Measurements from ENCODE around the gene FUNDC1. TPM values are rescaled to one million over a fixed set of nuclear protein-coding genes. Genes with fewer than 3 reads are reported as not detected.

FUNDC1 gene
- total RNA-seq, 1 experiment from 2014 or later = 20.9 TPM

GRCh38 chrX:44495091-44495490, 47.6 kb downstream of the FUNDC1 start:
- H2BK5ac ChIP-seq (ENCODE audit: insufficient read length, low read length) = no peak overlapping the region
- H3K14ac ChIP-seq (ENCODE audit: insufficient read depth, low read length) = no peak overlapping the region
- H3K4me3 Mint-ChIP-seq = no peak overlapping the region
- no peaks in the 10 kb centered on the region; the same call in 1 of the 2 replicates for H3K27me3 Mint-ChIP-seq (ENCODE audit: low read depth)
- H2BK20ac ChIP-seq (ENCODE audit: low read depth, low read length, poor library complexity, severe bottlenecking) = no peak overlapping the region
- no peak overlapping the region for H2BK120ac ChIP-seq (ENCODE audit: low read depth, low read length, poor library complexity, severe bottlenecking)
- no peak overlapping the region for H3K27ac ChIP-seq (ENCODE audit: insufficient read length, low read depth, low read length)
- peaks cover 9% of the 10 kb centered on the region for H3K9me3 ChIP-seq (ENCODE audit: control insufficient read depth, low read depth, low read length)
- TF ChIP-seq CTCF (conservative IDR thresholded peaks at IDR 0.05) = no peak
- no peak overlapping the region for H3K27ac Mint-ChIP-seq
- peaks cover 64 to 76% of the 10 kb centered on the region in 2 experiments for H3K9me3 Mint-ChIP-seq
- H3K4me1 ChIP-seq (ENCODE audit: insufficient read depth, low read length) = no peaks in the 10 kb centered on the region
- no peak overlapping the region for H2BK15ac ChIP-seq (ENCODE audit: low read depth, low read length)
- no peaks in the 10 kb centered on the region for H3K23me2 ChIP-seq (ENCODE audit: insufficient read length, low read depth, low read length, poor library complexity, severe bottlenecking)
- H4K20me1 ChIP-seq (ENCODE audit: control insufficient read depth, insufficient read depth, insufficient read length) = no peaks in the 10 kb centered on the region
- no peak overlapping the region for H3K4me2 ChIP-seq (ENCODE audit: insufficient read depth, insufficient read length, low read length)
- H3K27me3 ChIP-seq (ENCODE audit: insufficient read depth, low read length) = no peaks in the 10 kb centered on the region
- peaks cover 0 to 5% (median 0%) of the 10 kb centered on the region in 3 experiments; a peak in 3 of 7 replicates for H3K36me3 Mint-ChIP-seq (ENCODE audit: insufficient read depth in 1 of 3, low read depth in 3 of 3)
- H3K9ac ChIP-seq (ENCODE audit: extremely low read depth, insufficient read length, low read length) = no peak overlapping the region
- no CpG with 5 or more reads among the region's 1 CpG for WGBS (ENCODE audit: extremely low coverage, insufficient read length, low lambda C conversion rate)
- H3K4ac ChIP-seq (ENCODE audit: low read depth, low read length) = no peak overlapping the region
- H2BK12ac ChIP-seq (ENCODE audit: insufficient read length, low read depth, low read length) = no peak overlapping the region
- H3T11ph ChIP-seq (ENCODE audit: low read length) = no peak overlapping the region
- H3K23ac ChIP-seq (ENCODE audit: insufficient read length, low read depth, low read length) = no peak overlapping the region
- peaks cover 0 to 5% of the 10 kb centered on the region in 2 experiments; a peak in 2 of 4 replicates for H3K4me1 Mint-ChIP-seq
- H3K79me2 ChIP-seq (ENCODE audit: insufficient read depth, low read length) = no peaks in the 10 kb centered on the region
- no peak overlapping the region for H4K8ac ChIP-seq (replicated peaks; ENCODE audit: insufficient read length, low read depth, low read length)
- no peak overlapping the region for H4K91ac ChIP-seq (ENCODE audit: insufficient read length, low read depth, low read length)
- no peak overlapping the region for H2AFZ ChIP-seq (ENCODE audit: low read length)
- no peak overlapping the region for H4K5ac ChIP-seq (ENCODE audit: insufficient read length, low read depth, low read length)
- no peak overlapping the region for H2AK5ac ChIP-seq (ENCODE audit: insufficient read length, low read length)
- no peak overlapping the region for H3K18ac ChIP-seq (ENCODE audit: insufficient read length, low read depth, low read length)
- H3K79me1 ChIP-seq (ENCODE audit: insufficient read depth, low read depth, low read length, poor library complexity, severe bottlenecking) = no peaks in the 10 kb centered on the region
- DNase-seq = no peak
- no peak overlapping the region for H3K56ac ChIP-seq (ENCODE audit: insufficient read length, low read depth, low read length)
